Ascending aorta (tissue), 2 donors: ENCODE data around the gene PRRX1. TPM values are rescaled to one million over a fixed set of nuclear protein-coding genes. Genes with fewer than 3 reads are reported as not detected.
A peak's percentile ranks its signal among the peaks of the same experiment; 100 is the strongest.

Experiments
- DNase-seq, 2 donors: peaks; one replicate each; pipeline ENCODE4 v3.0.0-alpha.2; 2019; ENCODE audit warnings: low spot score in 2 of 2
- H3K27ac ChIP-seq, 2 donors: fragments of 200-600 bp; sonication (generic); one replicate each; pipeline ENCODE4 v1.5.1; 2016 to 2017; ENCODE audit warnings: mild to moderate bottlenecking in 1 of 2
- H3K27me3 ChIP-seq: fragments of 200-600 bp; sonication (generic); one replicate; pipeline ENCODE4 v1.5.1; 2017
- H3K36me3 ChIP-seq, 2 donors: fragments of 200-600 bp; sonication (generic); one replicate each; pipeline ENCODE4 v1.5.1; 2016
- H3K4me1 ChIP-seq, 2 donors: fragments of 200-600 bp; sonication (generic); one replicate each; pipeline ENCODE4 v1.5.1; 2016 to 2017; ENCODE audit warnings: mild to moderate bottlenecking in 1 of 2
- H3K4me3 ChIP-seq, 2 donors: fragments of 200-600 bp; sonication (generic); one replicate each; pipeline ENCODE4 v1.5.1; 2016 to 2017; ENCODE audit warnings: mild to moderate bottlenecking in 1 of 2
- H3K9me3 ChIP-seq, 2 donors: fragments of 200-600 bp; sonication (generic); one replicate each; pipeline ENCODE4 v1.5.1; 2016
- intact Hi-C: fragments of 100-400 bp; cut with DNase I; formaldehyde crosslinking; loops from one replicate; pipeline ENCODE4 v1.15.1; 2023
- total RNA-seq: library from RNA; depleted of rRNA; stranded (reverse); fragments of >200 nt; gene quantifications from one replicate; pipeline ENCODE4 v1.1.0, GENCODE V29; 2016
- TF ChIP-seq, protein P1 (sequence below), 3 experiments: fragments of 200-600 bp in 2 of 3; fragments of 450-650 bp in 1 of 3; sonication (generic) in 2 of 3; IDR thresholded peaks; one replicate each; pipeline ENCODE4 v1.5.1; 2016 to 2019; ENCODE audit warnings: antibody characterized with exemption in 3 of 3, mild to moderate bottlenecking in 1 of 3, moderate library complexity in 1 of 3

PRRX1 gene
- total RNA-seq, 1 donor from 2014 or later, result 123 TPM

DNA sequence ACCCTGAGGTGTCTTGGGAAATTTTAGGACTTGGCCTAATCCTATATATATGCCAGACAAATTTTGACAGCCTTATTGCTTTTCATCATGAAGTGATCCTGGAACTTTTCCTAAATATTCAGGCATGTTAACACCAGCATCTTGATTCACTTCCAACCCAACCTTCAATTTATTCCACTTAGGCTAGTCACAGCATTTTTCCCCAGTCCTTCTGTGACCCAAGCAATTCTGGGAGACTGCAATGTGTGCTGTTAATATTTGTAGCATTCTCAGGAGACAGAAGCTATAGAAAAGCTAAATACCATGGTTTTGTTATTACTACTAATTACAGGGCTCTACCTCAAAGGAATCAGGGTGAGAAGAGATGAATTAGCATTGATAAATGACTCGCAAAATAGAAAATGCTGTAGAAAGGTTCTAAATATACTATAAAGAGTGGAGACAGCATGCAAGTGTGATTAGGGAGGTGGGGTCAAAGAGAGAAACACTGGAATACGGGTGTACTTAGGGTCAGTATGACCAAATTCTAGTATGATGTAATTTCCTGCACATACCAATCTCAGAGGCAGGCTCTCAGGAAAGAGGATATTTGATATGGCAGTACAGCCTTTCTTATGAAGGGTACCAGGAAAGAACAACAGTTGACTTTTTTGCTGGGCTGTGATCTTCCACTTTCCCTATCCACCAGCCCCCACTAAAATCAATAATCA is 29.1 kb downstream of the PRRX1 start:
- Histone ChIP-seq H3K36me3 (no peaks in the 10 kb centered on the region), H3K4me1 (peaks cover 13 to 41% of the 10 kb centered on the region in 2 donors), H3K27ac (peak overlapping the region; percentile 54 to 79), H3K4me3 (no peak overlapping the region), H3K27me3 (no peaks in the 10 kb centered on the region), H3K9me3 (no peaks in the 10 kb centered on the region)
- no peak for DNase-seq
- intact Hi-C loops, result loop anchor here (2.0 kb wide), 1 partner anchor 16 kb away; no protein-coding TSS in a partner anchor
- TF ChIP-seq, protein P1, sequence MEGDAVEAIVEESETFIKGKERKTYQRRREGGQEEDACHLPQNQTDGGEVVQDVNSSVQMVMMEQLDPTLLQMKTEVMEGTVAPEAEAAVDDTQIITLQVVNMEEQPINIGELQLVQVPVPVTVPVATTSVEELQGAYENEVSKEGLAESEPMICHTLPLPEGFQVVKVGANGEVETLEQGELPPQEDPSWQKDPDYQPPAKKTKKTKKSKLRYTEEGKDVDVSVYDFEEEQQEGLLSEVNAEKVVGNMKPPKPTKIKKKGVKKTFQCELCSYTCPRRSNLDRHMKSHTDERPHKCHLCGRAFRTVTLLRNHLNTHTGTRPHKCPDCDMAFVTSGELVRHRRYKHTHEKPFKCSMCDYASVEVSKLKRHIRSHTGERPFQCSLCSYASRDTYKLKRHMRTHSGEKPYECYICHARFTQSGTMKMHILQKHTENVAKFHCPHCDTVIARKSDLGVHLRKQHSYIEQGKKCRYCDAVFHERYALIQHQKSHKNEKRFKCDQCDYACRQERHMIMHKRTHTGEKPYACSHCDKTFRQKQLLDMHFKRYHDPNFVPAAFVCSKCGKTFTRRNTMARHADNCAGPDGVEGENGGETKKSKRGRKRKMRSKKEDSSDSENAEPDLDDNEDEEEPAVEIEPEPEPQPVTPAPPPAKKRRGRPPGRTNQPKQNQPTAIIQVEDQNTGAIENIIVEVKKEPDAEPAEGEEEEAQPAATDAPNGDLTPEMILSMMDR (IDR thresholded peaks at IDR 0.05), result no peak

DNA sequence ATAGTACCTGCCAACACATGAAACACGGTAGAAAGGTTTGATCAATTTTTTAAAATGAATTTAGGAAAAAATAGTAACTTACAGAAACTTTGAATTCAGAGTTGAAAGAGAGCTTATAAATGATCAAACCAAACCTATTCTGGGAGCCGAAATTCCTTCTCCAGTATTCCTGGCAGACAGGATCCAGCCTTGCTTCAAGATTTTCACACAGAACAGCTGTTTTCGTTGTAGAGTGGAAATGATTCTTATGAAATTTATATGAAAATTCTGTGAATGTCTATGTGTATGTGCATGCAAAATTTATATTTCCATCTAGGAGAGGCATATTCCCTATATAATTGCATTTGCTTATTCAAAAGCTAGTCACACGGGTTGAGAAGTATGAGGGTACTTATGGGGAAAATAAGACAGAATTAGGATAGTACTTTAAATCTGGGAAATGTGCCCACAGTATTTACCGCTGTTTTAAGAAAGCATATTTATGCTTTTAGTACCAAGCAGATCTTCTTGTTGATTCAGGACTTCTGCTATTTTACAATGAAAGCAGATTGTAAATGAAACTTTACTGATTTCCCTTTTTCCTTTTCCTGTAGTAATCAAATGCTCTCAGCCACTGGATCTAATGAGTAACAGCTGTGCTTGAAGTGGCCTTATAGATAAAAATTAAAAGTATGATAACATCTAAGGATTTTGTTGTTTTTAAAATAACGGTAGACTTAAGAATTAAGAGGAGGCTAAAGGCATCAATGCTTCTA is 30.4 kb downstream of the PRRX1 start:
- Histone ChIP-seq H3K36me3 (no peaks in the 10 kb centered on the region), H3K9me3 (no peaks in the 10 kb centered on the region), H3K4me1 (peaks cover 15 to 44% of the 10 kb centered on the region in 2 donors), H3K27me3 (no peaks in the 10 kb centered on the region), H3K27ac (peak overlapping the region; percentile 54 to 79), H3K4me3 (peak overlapping the region in 1 of 2 donors; percentile 22)
- TF ChIP-seq, protein P1 (IDR thresholded peaks at IDR 0.05), result no peak
- DNase-seq, result no peak
- intact Hi-C loops, result no loop called here

DNA sequence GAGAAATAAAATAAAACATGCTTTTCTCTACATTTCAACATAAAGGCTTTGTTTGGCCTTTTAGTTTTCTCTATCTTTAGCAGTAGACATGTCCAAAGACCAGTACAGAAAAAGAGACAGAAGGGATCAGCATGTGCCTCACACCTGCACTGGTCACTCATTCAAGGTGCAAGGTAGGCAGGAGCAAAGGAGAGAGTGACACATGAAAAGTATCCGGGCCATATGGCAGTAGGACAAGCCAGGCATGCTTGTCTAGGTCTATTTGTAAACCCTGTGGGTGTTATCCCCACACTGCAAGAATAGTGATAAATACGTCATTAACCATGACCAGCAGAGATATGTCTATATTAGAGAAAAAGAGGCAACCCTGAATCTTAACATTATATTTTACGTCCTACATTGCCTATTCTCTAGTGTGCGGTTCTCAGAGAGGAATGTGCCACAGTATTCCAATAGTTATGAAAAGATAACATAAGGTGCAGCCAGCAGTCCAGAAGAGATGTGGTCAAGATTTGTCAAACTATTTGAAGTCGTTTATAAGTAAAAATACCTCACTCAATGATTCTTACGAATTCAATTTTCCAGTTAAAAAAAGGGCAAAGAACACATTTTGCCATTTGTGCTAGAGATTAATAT is 32.1 kb downstream of the PRRX1 start:
- H3K9me3 ChIP-seq, result no peaks in the 10 kb centered on the region
- intact Hi-C loops, result no loop called here
- no peak for DNase-seq
- TF ChIP-seq, protein P1 (IDR thresholded peaks at IDR 0.05), result no peak
- peaks cover 22 to 58% of the 10 kb centered on the region in 2 donors for H3K4me1 ChIP-seq
- peak overlapping the region; percentile 69 to 82 for H3K27ac ChIP-seq
- H3K27me3 ChIP-seq, result no peaks in the 10 kb centered on the region
- no peaks in the 10 kb centered on the region for H3K36me3 ChIP-seq
- peak overlapping the region in 1 of 2 donors; percentile 3 for H3K4me3 ChIP-seq

DNA sequence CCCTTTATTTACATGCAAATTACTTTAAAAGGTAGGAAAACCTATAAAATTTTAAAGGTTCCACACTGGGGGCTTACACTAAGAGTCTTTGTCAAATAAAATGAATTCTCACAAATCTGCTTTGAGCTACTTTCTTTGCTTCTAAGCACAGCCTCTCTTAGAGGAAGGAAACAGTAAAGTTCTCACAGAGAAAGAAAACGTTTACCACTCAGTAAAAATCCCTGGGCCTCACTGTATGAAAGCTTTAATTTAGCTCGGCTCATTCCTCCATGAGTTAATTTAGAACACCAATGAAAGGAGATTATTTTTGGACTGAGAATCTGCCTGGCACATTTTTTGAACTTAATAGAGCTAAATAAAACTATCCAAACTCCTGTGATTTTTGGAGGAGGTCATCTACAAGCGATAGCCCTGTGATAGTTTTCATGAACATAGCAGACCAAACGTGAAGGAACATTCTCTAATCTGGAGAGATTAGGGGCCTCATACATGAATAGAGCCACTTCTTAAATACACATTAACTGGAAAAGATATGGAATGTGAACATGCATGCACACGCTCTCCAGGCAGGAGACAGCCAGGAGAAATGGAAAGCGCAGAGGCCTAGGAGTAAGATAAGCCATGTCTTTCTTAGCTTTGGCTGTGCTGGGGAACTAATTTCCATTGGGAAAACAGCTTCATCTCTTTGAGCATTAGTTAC is 32.8 kb downstream of the PRRX1 start:
- intact Hi-C loops, result no loop called here
- H3K4me1 ChIP-seq, result peaks cover 22 to 63% of the 10 kb centered on the region in 2 donors
- TF ChIP-seq, protein P1 (IDR thresholded peaks at IDR 0.05), result no peak

DNA sequence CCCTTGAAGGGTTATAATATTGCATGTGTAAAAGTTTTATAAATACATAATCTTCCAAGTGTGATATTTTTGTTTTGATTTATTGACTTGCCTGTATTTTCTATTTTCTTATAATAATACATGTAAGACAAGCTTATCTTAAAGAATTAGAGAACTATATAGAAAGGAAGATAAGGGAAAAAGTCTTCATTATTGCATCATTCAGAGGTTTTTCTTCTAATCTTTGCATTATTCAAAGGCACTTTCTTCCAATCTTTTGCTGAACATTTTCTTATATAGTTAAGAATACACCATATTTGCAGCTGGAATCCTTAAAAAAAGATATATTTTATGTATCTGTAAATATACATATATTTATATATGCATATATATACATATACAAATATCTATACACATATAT is 33.4 kb downstream of the PRRX1 start:
- DNase-seq, result no peak
- intact Hi-C loops, result no loop called here
- H3K9me3 ChIP-seq, result no peaks in the 10 kb centered on the region
- peaks cover 22 to 69% of the 10 kb centered on the region in 2 donors for H3K4me1 ChIP-seq
- H3K27ac ChIP-seq, result peak overlapping the region; percentile 69 to 82
- H3K36me3 ChIP-seq, result no peaks in the 10 kb centered on the region
- no peak overlapping the region for H3K4me3 ChIP-seq
- TF ChIP-seq, protein P1 (IDR thresholded peaks at IDR 0.05), result no peak
- H3K27me3 ChIP-seq, result no peaks in the 10 kb centered on the region

More for the DNA sequence above, 32.8 kb downstream of the PRRX1 start:
- Histone ChIP-seq H3K27me3 (no peaks in the 10 kb centered on the region), H3K9me3 (no peaks in the 10 kb centered on the region), H3K4me3 (peak overlapping the region in 1 of 2 donors; percentile 3), H3K27ac (peak overlapping the region; percentile 69 to 82), H3K36me3 (no peaks in the 10 kb centered on the region)
- DNase-seq, result no peak
